Dedifferentiated amniotic fluid mesenchymal stem cell (primary cell): ENCODE data around the gene HSPA12B.

Experiments used
- DNase-seq: peaks from one replicate; pipeline ENCODE4 v3.0.0-alpha.2; 2016; ENCODE audit errors: extremely low spot score

The HSPA12B gene

DNA sequence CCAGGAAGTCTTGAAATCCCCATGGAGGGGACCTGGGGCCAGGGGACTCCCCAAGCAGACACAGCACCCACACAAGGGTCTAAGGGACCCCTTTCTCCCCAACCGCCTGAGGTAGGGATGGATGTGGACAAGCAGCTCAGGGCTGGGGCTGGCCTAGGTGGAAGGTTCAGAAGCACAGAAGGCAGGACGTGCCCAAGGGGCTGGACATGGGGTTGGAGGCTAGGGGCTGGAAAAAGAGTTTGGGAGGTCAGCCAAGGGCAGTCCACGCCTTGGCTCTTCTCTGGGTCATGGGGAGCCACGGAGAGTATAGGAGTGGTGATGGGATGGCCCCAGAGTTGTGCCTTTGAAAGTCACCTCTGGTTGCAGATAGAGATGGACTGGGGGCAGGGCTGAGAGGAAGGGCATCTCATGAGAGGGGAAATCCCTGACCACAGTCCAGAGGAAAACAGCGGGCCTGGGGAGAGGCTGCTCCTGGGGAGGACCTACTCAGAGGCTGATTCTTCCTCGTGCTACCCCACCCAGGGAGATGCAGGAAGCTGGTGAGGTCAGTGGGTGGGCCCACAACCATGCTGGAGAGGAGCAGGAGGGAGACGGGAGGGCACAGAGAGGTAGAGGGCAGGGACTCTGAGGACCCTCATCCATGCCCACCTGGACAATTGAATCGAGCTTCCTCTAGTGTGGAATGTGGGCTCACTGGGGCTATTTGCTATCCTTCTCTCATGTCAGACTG, 2.5 kb upstream of the HSPA12B start:
- DNase-seq = no peak

DNA sequence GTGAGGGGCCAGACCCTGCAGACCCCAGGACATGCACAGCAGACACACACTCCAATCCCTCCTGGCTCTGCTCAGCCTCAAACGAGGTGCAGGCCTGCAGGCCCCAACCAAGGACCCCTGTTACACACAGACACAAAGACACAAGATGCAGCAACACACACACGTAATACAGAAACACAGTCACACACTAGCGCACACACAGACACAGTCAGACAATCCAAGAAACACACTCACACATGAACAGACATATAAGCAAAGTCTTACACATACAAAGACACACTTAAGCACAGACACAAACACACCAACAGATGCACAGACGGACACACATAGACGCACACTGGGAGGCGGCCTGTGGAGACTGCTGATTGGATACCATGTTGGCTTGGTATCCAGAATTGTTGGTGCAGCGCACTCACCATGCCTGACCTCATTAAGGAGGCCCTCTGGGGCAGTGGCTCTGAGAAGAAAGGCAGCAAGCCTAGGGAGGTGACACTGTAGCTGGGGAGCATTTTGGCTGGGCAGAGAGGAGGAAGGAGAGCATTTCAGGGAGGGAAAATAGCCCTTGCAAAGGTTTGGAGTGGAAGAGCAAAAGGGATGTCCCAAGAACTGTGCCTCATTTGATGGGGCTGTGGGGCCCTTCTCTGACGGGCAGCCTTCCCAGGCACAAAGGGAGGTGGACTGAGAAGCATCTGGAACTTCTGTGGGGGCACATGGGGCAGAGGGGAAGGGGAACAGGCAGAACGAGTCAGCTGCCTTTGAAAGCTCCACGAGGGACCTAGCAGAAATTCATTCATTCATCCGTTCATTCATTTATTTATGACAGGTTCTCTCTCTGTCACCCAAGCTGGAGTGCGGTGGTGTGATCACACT, 1.4 kb upstream of the HSPA12B start:
- no peak for DNase-seq

DNA sequence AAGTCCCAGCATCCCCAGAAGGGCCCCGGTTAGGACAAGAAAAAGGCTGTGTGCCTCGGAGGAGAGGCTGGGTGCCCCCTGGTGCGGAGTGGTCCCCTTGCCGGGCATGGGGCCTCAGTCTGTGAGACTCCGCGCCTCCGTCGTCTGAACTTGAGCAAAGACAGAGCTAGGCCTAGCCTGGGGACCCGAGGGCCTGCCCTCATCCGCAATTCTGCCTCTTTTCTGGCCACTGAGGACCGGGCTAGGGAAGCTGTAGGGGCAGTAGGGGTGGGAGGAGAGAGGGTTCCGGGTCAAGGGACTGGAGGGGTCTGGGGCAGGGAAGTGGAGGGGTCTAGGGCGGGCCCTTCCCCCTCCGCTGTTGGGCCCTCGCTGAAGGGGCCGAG, 550 bp upstream of the HSPA12B start:
- no peak for DNase-seq

DNA sequence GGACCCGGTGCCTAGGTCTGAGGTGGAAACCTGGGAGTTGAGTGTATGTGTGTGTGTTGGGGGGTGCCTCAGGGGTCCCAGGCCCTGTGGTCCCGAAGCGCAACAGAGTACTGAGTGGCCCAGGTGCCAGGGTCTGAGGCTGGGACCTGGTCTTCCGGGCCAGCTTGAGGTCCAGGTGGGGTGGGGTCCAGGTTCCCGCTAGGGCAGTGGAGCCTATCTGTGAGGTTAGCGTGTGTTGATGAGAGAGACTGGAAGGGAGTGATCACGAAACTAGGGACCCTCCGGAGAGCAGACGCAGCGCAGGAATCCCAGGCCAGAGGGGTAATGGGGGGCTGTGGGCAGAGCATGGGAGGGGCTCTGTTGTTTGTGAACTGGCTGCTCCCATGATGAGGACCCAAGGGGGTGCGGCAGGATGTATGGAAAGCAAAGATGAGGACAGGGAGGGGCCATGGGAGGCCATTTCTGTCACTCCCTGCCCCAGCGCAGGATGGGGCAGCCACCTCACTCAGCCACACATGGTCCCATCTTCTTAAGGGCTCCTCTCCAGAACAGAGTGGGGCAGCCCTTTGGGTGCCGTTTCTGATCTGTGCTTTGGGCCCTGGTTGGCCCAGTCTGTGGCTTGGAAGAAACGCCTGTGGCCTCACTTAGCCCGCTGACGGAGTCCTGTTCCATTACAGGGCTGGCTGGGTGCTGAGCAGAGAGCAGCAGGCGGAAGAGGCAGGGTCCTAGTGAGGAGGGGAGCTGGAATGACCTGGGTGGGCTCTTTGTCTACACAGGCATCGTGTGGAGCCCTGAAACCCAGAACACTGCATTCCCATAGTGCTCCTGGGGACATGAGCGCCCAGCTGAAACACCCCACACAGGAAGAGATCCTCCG, 872 bp downstream of the HSPA12B start:
- DNase-seq = no peak

DNA sequence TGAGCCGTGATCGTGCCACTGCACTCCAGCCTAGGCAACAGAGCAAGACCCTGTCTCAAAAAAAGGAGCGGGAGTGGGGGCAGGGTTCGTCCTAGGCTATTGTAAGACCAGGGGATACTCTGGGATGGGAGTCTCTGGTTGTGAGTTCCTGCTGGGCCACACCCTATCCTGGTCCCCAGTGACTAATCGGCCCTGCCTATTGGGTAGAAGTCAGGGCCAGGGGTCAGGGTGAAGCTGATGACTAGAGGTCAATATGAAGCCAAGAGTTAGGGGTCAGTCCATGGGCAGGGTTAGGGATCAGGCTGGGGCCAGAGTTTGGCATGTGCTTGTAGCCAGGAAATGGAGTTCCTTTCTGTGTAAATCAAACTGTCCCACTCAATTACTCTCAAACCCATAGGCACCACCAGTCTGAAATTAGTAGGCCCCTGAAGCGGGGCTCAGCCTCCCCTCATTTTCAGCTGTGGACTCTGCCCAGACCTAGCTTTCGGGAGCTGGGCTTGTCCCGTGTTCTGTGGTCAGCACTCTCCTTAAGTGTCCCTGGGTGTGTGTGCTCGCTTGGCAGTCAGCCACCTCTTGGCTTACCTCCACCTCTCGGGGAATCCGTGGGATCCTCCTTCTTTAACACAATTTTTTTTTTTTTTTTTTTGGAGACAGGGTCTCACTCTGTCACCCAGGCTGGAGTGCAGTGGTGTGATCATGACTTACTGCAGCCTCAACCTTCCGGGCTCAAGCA, 1.8 kb downstream of the HSPA12B start:
- no peak for DNase-seq

DNA sequence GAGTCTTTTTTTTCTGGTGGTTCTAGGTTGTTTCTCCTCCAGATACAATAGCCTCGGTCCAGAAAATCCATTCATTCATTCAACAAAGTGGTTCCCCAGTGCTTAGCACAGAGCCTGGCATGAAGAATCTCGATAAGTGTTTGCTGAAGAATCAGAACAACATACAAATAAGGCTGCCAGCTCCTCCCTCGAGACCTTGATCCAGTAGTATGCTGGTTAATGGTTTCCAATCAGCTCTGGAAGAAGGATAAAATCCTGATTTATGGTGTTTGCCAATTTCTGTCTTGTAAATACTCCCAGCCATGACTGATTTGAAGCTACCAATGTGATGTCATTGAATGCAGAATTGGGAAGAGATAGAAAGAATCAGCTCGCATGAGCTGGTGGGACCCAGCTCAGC, 3.3 kb downstream of the HSPA12B start:
- no peak for DNase-seq

DNA sequence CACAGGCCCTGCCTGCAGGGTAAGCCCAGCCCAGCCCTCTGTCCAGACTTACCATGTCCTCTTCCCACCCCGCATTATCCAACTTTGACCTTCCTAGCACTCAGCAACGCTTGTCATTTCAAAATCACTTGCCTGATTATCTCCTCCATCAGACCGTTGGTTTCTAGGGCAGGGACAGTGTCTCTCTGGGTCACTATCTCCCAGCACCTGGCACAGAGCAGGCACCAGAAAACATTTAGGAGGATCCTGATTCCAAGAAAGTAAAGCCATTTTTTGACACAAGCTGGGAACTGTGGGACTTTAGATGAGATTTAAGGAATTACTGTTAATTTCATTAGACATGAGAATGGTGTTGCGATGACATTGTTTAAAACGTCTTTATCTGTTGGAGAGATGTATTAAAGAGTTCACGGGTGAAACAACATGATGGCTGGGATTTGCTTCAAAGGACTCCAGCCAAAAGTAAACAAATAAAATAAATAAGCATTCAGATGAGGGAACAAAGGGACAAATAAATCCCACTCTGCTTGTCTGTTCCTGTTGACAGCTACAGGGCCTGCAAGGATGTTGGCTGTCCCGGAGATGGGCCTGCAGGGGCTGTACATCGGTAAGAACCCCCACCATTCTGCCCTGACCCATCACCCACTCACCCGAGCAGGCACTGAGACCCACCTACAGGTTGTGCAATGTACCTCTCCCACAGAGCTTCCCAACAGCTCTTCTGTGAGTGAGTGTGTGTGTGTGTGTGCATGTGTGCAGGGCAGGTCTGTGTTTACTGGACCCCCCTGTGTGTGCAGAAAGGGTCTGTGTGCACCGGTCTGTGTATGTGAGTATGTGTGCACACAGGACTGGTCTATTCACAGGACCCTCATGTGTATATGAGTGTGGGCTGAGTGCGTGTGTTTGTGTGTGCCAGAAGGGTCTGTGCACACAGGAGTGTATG, 5.9 kb downstream of the HSPA12B start:
- DNase-seq = no peak

DNA sequence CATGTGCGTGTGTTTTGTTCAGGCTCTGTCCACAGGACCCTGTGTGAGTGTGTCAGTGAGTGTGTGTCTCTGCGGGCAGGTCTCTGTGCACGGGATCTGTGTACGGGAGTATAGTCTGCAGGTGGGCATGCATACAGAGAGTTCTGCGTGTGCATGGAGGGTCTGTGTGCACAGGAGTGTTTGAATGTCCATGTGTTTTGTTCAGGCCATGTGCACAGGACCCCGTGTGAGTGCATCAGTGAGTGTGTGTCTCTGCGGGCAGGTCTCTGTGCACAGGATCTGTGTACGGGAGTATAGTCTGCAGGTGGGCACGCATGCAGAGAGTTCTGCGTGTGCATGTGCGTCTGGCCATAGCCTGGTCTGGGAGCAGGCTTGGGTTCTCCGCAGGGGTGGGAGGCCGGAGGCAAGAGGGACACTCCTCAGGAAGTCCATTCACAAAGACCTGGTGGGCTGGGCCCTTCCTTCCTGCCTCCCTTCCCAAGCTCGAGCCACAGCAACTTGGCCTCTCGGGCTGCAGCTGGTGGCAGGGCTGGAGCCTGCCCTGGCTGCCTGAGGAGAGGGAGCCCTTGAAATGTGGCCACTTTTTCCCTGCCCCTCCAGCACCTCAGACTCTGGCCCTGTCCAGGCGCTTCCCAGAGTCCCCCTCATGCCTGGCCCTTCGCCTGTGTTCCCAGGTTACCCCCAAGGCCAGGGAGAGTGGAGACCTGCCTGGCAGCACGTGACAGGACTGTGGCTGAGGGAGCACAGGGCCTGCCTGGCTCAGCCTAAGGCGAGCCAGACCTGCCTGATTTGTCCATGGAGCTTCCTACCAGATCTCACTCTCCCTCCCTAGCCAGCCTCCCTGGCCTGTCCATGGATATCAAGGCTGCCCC, 6.8 kb downstream of the HSPA12B start:
- no peak for DNase-seq

DNA sequence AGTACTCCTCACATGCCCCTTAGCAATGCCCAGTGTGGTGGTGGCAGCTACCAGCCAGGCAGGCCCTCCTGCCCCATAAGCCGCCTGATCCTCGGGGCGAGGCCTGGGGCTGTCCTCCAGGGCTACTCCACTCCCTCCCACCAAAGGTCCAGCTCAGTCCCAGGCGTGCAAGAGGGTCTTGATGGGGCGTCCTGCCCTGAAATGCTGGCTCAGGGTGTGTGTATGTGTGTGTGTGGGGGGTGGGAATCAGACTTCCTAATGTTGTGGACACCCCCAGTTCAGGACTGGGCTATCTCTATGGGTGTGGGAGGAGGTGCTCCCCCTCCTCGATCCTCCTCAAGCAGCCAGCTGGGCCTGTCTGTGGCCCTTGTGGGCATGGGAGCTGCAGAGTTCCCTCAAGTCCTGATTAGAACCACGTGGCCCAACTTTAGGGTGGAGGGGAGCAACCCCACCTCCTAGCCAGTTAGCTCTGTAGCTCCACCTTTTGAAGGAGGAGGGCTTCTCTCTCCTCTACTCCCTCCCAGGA, 7.5 kb downstream of the HSPA12B start:
- no peak for DNase-seq

DNA sequence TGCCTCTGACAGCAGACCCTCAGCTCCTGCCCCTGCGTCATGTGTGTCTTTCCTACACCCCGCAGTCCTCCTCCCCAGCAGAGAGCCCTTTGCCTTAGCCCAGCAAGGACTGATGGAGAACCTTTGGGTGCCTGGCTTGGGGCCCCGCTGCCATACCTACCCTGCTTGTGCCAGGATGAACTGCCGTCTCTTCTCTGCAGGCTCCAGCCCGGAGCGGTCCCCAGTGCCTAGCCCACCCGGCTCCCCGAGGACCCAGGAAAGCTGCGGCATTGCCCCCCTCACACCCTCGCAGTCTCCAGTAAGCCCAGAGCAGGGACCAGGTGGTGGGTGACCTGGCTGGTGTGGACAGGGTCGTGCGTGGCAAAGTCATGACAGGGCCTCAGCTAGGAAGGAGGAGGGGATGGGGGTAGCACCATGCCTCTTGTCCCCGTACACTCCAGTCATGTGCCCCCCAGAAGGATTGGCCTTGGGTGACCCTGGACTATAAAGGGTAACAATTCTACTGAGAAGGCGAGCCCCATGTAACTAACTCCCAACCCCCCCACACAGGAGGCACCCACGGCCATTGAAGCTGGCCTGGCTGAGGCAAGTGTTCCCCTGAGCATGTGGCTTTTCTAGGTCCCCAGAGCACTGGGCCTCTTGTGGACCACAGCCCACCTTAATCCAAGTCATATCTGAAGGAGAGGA, 8.3 kb downstream of the HSPA12B start:
- no peak for DNase-seq

DNA sequence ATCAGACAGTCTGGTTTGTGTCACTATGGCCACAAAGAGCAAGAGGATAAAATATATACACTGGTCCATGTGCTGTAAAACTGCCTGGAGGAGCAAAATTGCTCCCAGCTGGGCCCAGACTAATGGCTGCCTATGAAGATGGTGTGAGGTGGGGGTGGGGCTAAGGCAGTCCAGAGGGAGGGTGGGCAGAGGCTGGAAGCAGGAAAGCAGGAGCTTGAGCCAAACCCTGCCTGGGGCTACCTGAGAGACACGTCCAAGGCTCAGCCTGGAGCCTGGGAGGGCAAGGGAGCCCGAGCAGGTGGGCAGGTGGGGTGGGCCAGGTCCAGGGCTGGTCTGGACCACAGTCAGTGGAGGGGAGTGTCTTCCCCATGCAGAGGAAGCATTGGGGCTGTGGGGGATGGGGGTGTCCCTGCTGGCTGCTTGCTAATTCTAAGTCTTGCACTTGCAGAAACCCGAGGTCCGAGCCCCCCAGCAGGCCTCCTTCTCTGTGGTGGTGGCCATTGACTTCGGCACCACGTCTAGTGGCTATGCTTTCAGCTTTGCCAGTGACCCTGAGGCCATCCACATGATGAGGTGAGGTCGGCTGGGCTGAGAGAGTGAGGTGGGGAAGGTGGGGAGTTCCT, 9.5 kb downstream of the HSPA12B start:
- no peak for DNase-seq

DNA sequence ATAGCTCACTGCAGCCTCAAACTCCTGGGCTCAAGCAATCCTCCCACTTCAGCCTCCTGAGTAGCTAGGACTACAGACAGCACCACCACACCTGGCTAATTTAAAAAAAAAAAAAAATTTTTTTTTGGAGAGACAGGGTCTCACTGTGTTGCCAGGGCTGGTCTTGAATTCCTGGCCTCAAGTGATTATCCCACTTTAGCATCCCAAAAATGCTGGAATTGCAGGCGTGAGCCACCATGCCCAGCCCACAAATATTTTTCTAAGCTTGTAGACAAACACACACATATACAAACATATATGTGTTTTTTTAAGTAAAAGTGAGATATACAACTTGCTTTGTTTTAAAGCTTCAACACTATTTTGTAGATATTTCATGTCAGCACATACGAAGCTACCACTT, 10.8 kb downstream of the HSPA12B start:
- DNase-seq = no peak

DNA sequence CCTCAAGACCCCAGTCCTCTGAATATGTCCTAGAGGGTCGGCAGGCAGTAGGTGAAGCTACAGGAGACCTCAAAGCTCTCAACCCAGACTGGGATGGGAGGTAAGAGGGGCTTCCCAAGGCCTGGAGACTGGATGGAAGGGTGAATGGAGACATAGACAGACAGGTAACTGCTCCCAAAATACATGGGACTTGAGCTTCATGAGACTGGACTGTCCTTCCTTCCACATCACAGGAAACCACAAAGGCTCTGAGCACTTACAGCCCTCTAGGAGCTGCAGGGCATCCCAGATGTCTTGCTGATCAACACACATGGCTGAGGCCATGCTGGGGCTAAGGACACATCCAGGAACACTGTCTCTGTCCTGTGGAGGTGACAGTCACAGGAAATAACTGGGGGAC, 11.6 kb downstream of the HSPA12B start:
- no peak for DNase-seq

DNA sequence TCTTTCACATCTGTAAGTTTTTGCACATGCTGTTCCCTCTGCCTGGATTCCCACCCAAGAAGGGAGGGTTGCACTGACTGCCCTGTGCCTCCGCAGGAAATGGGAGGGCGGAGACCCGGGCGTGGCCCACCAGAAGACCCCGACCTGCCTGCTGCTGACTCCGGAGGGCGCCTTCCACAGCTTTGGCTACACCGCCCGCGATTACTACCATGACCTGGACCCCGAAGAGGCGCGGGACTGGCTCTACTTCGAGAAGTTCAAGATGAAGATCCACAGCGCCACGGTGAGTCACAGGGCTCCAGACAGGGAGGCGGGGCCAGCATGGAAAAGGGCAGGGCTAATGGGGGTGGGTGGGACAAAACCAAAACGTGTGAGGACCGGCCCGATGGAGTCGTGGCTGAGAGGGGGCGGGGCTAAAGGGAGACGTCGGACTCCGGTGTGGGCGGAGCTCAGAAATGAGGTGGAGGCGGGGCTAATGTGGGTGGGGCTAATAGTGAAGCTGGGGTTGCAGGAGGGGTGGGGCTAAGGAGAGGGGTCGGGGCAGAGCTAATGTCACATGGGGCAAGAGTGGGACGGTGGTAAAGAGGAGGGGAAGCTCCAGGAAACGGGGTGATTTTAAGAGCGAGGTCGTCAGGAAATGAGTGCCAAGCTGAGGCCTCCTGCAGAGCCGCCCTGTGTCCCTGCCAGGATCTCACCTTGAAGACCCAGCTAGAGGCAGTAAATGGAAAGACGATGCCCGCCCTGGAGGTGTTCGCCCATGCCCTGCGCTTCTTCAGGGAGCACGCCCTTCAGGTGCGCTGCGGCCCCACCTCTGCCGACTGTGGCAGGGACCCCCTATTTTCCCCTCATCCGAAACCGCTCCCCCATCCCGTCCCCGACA, 12.6 kb downstream of the HSPA12B start:
- DNase-seq = no peak

DNA sequence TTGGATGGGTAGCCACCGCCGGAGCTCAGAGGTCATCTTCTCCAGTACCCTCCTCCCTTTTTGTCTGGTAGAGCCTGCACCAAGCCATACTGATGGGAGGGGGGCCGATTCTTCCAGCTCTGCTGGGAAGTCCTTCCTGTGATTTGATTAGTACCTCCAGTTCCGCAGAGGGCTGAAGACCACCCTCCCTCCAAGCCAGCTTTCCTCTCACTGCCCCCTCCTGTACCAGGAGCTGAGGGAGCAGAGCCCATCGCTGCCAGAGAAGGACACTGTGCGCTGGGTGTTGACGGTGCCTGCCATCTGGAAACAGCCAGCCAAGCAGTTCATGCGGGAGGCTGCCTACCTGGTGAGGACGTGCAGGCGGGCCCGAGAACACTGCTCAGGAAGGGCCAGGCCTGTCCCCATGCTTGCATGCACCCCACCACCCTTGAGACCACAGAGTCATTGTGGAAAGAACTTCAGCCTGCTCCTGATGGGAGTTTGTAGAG, 13.2 kb downstream of the HSPA12B start:
- DNase-seq = no peak

DNA sequence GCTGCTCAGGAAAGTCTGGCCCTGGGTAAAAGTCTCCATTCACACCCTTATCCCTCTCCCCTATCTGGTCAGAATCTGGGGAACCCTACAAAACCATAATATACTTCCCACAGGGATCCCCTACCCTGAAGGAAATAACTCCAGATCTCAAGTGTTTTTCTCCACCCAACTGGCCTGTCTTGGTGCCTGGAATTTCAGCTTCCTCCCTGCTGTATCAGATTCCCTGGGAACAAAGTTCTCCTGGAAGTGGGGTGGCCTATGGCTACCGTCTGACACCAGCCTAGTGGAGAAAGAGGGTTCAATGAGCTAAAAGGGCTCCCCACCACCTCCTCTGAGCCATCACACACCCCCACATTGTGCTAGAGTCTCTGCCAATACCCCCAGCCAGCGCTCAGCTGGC, 15.0 kb downstream of the HSPA12B start:
- DNase-seq = no peak

DNA sequence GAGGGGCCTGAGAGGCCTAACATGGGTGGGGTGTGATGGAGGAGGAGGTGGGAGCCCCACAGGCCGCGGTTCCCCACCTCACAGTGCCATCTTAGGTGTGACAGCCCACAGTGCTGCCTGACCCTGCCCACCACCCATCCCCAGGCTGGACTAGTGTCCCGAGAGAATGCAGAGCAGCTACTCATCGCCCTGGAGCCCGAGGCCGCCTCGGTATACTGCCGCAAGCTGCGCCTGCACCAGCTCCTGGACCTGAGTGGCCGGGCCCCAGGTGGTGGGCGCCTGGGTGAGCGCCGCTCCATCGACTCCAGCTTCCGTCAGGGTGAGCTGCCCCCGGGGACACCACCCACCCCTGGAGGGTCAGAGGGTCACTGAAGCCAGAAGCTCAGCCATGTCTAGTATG, 15.6 kb downstream of the HSPA12B start:
- DNase-seq = no peak
